SIG-M5 treated with dmso at 0.1 percent for 504 hours (cell line): Measurements from ENCODE around the gene FBH1.
"Not testable (repeated sequence)": the region's sequence is repeated elsewhere in the genome, so short reads cannot be mapped to it uniquely, and the experiment has no call there.

Experiments
- DNase-seq: peaks from one replicate; lab custom pipeline; 2025; ENCODE audit not compliant: unreplicated experiment; lab: John Stamatoyannopoulos, UW

Gene FBH1

DNA sequence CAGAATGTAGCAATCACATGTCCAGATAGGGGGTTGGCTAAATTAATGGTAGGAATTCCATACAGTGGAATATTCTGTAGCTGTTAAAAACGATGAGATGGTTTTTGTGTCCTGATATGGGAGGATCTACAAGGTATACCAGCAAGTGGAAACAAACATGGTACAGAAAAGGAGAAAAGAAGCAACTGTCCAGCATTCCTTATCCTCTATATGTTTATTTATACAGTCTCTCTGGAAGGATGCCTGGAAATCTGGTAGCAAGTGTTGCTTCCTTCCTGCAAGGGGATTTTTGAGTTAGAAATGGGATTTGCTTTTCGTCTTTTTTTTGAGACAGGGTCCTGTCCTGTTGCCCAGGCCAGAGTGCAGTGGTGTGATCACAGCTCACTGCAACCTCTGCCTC, 68.0 kb downstream of the FBH1 start:
- no peak for DNase-seq

GRCh38 chr10:5958675-5959074, 68.6 kb downstream of the FBH1 start:
- DNase-seq: no peak

GRCh38 chr10:5959142-5959541, 69.1 kb downstream of the FBH1 start:
- no peak for DNase-seq

- no peak for DNase-seq
Measured at GRCh38 chr10:5959581-5960069, 69.6 kb downstream of the FBH1 start.

DNA sequence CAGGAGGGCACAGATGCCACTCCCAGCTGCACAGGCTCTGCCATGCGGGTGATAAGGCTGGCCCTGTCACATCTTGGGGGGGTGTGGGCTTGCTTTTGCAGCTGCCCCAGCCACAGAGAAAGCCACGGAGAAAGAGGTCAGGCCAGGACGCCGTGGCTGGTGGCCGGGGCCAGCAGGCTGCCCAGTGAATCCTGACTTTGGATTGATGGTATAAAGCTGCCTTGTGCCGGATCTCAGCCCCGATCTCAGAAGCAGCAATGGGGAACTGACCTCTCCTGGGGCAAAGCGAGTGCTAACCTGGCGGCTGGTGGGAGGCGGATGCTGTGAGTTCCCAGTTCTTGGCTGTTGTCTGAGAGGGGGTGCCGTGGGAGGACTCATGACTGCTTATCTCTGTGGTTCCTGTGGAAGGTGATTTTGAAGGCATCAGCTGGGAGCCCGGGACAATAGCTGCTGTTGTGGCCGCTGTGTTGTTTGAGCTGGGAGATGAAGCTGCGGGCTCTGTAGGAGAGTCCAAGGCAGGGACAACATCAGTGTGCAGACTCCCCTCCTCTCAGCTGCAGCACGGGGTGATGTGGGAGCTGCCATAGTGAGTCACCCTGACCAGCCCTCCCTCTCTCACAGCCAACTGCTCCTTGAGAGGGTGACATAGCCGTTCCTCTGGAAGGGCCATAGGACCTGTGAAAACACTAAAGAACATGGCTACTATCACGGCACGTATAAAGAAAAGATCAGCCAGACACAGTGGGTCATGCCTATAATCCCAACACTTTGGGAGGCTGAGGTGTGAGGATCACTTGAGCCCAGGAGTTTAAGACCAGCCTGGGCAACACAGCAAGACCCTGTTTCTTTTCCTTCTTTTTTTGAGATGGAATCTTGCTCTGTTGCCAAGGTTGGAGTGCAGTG, 70.3 kb downstream of the FBH1 start:
- DNase-seq: no peak

DNA sequence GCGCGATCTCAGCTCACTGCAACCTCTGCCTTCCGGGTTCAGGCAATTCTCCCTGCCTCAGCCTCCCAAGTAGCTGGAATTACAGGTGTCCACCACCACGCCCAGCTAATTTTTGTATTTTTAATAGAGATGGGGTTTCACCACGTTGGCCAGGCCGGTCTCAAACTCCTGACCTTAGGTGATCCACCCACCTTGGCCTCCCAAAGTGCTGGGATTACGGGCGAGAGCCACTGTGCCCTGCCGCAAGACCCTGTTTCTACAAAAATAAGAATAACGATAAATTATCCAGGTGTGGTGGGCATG, 70.9 kb downstream of the FBH1 start:
- not testable (repeated sequence) for DNase-seq

DNA sequence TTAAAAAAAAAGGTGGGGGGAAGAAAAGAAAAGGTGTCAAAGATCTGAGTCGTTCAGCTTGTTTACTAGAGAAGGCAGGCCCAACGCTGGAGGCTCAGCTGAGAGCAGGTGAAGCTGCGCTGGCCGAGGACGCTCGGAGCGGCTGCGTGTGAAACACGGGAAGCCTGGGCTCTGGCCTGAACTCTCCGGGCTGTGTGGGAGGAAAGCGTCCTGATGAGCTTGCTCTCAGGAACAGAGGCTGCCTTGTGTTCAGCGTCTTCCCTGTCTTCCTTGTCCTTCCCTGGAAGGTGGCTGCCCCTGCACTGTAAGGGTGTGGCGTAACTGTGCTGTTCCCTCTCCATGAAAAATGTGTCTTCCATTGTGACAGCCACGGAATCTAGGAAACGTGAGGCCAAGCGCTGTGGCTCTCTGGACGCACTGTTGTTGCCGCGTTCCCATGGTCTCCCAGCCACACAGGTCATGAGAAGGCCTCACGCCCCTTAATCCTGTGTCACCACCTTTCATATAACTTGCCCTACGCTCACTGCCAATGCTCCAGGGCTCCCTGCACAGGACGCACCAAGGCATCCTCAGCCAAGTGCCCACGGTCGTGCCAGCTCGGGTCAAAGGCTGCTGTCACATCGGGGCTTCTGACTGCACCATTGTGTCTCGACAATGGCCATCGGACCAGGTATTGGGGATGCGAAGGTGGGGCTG, 71.5 kb downstream of the FBH1 start:
- DNase-seq: no peak

GRCh38 chr10:5962358-5962940, 72.4 kb downstream of the FBH1 start:
- DNase-seq: not testable (repeated sequence)

DNA sequence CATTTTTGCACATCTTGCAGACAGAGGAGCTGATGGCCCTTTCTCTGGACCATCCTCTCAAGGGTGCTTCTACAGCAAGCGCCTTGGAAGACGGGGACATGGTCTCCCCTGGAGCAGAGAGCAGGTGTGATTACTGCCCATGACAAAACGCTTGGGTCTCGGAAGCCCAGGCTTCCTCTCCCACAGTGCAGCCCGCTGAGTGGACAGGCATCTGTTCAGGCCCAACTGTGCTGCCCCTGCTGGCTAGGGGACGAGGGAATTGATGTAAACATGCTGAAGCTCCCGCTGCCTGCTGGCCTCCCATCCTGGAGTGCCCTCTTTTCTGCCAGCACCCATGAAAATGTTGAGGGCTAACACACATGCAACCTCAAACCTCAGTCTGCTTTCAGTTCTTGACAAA, 73.0 kb downstream of the FBH1 start:
- no peak for DNase-seq

DNA sequence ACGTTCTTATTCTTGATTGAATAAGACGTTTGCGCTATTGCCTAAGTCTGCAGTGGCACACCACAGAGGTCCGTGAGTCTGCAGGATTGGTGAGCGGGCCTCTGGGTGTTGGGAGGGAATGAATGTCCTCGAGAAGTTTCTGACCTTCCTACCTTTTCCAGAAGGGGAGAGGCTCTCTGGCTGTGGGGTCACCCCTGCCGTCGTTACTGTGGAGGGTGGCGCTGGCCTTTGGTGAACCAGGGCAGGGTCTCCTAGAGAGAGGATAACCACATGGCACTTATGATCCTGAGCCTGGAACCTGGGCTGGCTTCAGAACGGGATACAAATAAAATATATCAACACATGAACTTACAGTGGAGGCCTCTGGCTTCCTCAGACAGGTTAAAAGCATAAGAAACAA, 73.5 kb downstream of the FBH1 start:
- DNase-seq: no peak

GRCh38 chr10:5964736-5965135, 74.7 kb downstream of the FBH1 start:
- no peak for DNase-seq

GRCh38 chr10:5965266-5965665, 75.2 kb downstream of the FBH1 start:
- DNase-seq: no peak

GRCh38 chr10:5968037-5968680, 78.1 kb downstream of the FBH1 start:
- DNase-seq: no peak

GRCh38 chr10:5968681-5969453, 78.8 kb downstream of the FBH1 start:
- no peak for DNase-seq

DNA sequence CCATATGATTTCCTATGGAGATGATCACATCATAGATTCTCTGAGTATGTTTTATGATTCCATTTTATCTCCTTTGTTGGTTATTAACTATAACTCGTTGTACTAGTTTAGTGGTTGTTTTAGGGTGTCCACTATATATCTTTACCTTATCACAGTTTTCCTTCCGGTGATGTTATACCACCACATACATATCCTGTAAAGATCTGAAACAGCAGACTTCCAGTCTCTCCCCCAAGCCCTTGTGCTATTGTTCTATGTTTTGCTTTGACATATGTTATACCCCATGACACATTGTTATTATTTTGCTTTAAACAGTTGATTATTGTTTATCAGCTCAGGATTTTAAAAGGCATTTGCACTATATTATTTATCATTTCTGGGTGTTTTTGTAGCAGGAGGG, 80.0 kb downstream of the FBH1 start:
- no peak for DNase-seq

GRCh38 chr10:5970527-5970926, 80.5 kb downstream of the FBH1 start:
- no peak for DNase-seq

GRCh38 chr10:5971315-5971832, 81.3 kb downstream of the FBH1 start:
- DNase-seq: no peak

DNA sequence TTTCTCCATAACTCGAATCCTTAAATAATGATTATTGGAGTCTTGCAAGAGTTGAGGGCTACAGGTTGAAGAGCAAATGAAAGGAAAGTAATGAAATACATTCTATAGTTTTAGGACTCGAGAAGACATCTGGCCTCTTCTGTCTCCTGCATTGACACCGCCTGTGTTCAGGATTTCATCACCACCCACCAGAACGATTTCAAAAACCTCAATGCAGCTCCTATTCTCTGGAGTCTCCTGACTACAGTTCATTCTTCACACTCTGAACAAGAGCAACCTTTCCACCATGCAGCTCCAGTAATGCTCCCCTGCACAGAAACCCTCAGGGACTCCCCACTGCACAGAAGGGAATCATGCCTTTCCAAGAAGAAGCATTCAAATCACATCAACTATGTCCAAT, 81.8 kb downstream of the FBH1 start:
- DNase-seq: no peak

GRCh38 chr10:5973069-5973468, 83.0 kb downstream of the FBH1 start:
- DNase-seq: no peak

- DNase-seq: peak; percentile 68
Measured at GRCh38 chr10:5975641-5976473, 85.8 kb downstream of the FBH1 start.
